HG03521 (cell line): ENCODE data around the gene MMP27.

Source experiments
- ATAC-seq: cut with Tn5 transposase; IDR thresholded peaks from one replicate; pipeline ENCODE4 v1.9.1; 2021; ENCODE audit warnings: mild to moderate bottlenecking, moderate library complexity; ENCODE audit not compliant: unreplicated experiment

MMP27 gene

GRCh38 chr11:102703826-102704493 lies 1.6 kb downstream of the MMP27 start:
- no peak for ATAC-seq

GRCh38 chr11:102695201-102695600 lies 10.4 kb downstream of the MMP27 start:
- no peak for ATAC-seq

GRCh38 chr11:102685754-102686153 lies 19.8 kb downstream of the MMP27 start:
- no peak for ATAC-seq

GRCh38 chr11:102685338-102685737 lies 20.2 kb downstream of the MMP27 start:
- no peak for ATAC-seq

- ATAC-seq = no peak
Measured at GRCh38 chr11:102683277-102683676, 22.3 kb downstream of the MMP27 start.

- no peak for ATAC-seq
Measured at GRCh38 chr11:102680945-102681344, 24.6 kb downstream of the MMP27 start.

- ATAC-seq = no peak
Measured at GRCh38 chr11:102678022-102678421, 27.5 kb downstream of the MMP27 start.

GRCh38 chr11:102676084-102676483 lies 29.5 kb downstream of the MMP27 start:
- no peak for ATAC-seq

- peak; percentile 64 for ATAC-seq
Measured at GRCh38 chr11:102669664-102670063, 35.9 kb downstream of the MMP27 start.

GRCh38 chr11:102666331-102666957 lies 39.1 kb downstream of the MMP27 start:
- peak; percentile 54 for ATAC-seq

- ATAC-seq = peak; percentile 60
Measured at GRCh38 chr11:102664001-102664752, 41.4 kb downstream of the MMP27 start.

GRCh38 chr11:102662607-102663006 lies 43.0 kb downstream of the MMP27 start:
- no peak for ATAC-seq

GRCh38 chr11:102661040-102661439 lies 44.5 kb downstream of the MMP27 start:
- no peak for ATAC-seq

GRCh38 chr11:102656528-102656927 lies 49.0 kb downstream of the MMP27 start:
- ATAC-seq = no peak

- ATAC-seq = no peak
Measured at GRCh38 chr11:102655547-102655946, 50.0 kb downstream of the MMP27 start.

GRCh38 chr11:102654761-102655160 lies 50.8 kb downstream of the MMP27 start:
- ATAC-seq = no peak

GRCh38 chr11:102653744-102654291 lies 51.8 kb downstream of the MMP27 start:
- no peak for ATAC-seq

- ATAC-seq = no peak
Measured at GRCh38 chr11:102647430-102647829, 58.1 kb downstream of the MMP27 start.

- ATAC-seq = no peak
Measured at GRCh38 chr11:102643941-102644340, 61.6 kb downstream of the MMP27 start.
